WERI-Rb-1 (cell line): ENCODE measurements around the gene PIEZO2.

Source experiments
- DNase-seq: peaks from one replicate; pipeline ENCODE4 v3.0.0-alpha.2; 2020
- H3K27ac ChIP-seq: fragments of 250-450 bp; sonication (Bioruptor Pico); 2 replicates; pipeline ENCODE4 v1.5.1; 2020; ENCODE audit warnings: mild to moderate bottlenecking, moderate library complexity
- H3K27me3 ChIP-seq: fragments of 250-450 bp; sonication (Bioruptor Pico); 2 replicates; pipeline ENCODE4 v1.5.1; 2021; ENCODE audit warnings: mild to moderate bottlenecking, low read depth, moderate library complexity; ENCODE audit not compliant: insufficient read depth, severe bottlenecking
- H3K36me3 ChIP-seq: fragments of 250-450 bp; sonication (Bioruptor Pico); 2 replicates; pipeline ENCODE4 v1.5.1; 2020; ENCODE audit warnings: mild to moderate bottlenecking, moderate library complexity
- H3K4me3 ChIP-seq: 2 replicates; pipeline ENCODE4 v1.5.1; 2011; ENCODE audit warnings: low read depth, mild to moderate bottlenecking, control low read depth, low read length
- H3K9me3 ChIP-seq: fragments of 250-450 bp; sonication (Bioruptor Pico); 2 replicates; pipeline ENCODE4 v1.5.1; 2021; ENCODE audit warnings: mild to moderate bottlenecking, moderate library complexity; ENCODE audit not compliant: severe bottlenecking
- CTCF ChIP-seq: IDR thresholded peaks from 2 replicates; pipeline ENCODE4 v1.5.1; 2011; ENCODE audit warnings: low read depth, mild to moderate bottlenecking, control low read depth, inconsistent platforms, low read length

PIEZO2 gene

GRCh38 chr18:10838553-10838952, 310.8 kb downstream of the PIEZO2 start:
- Histone ChIP-seq H3K27ac (no peak overlapping the region), H3K9me3 (no peaks in the 10 kb centered on the region), H3K27me3 (peaks cover 3% of the 10 kb centered on the region), H3K4me3 (no peak overlapping the region), H3K36me3 (no peaks in the 10 kb centered on the region)
- DNase-seq = no peak
- no peak for TF ChIP-seq CTCF

GRCh38 chr18:10834128-10834815, 315.1 kb downstream of the PIEZO2 start:
- Histone ChIP-seq H3K4me3 (no peak overlapping the region), H3K27me3 (peaks cover 3% of the 10 kb centered on the region), H3K9me3 (no peaks in the 10 kb centered on the region), H3K36me3 (no peaks in the 10 kb centered on the region), H3K27ac (no peak overlapping the region)
- DNase-seq = no peak
- no peak for TF ChIP-seq CTCF

- Histone ChIP-seq H3K4me3 (no peak overlapping the region), H3K36me3 (no peaks in the 10 kb centered on the region), H3K9me3 (no peaks in the 10 kb centered on the region), H3K27me3 (peaks cover 3% of the 10 kb centered on the region), H3K27ac (no peak overlapping the region)
- TF ChIP-seq CTCF = no peak
- no peak for DNase-seq
Observed at GRCh38 chr18:10833656-10834055, 315.7 kb downstream of the PIEZO2 start.

GRCh38 chr18:10826400-10826799, 323.0 kb downstream of the PIEZO2 start:
- Histone ChIP-seq H3K27ac (no peak overlapping the region), H3K4me3 (no peak overlapping the region), H3K27me3 (peaks cover 8% of the 10 kb centered on the region), H3K36me3 (no peaks in the 10 kb centered on the region), H3K9me3 (no peaks in the 10 kb centered on the region)
- DNase-seq = no peak
- no peak for TF ChIP-seq CTCF

- no peak for TF ChIP-seq CTCF
- DNase-seq = no peak
- no peaks in the 10 kb centered on the region for H3K9me3 ChIP-seq
- H3K27ac ChIP-seq = no peak overlapping the region
- H3K4me3 ChIP-seq = no peak overlapping the region
- no peaks in the 10 kb centered on the region for H3K36me3 ChIP-seq
- H3K27me3 ChIP-seq = peaks cover 8% of the 10 kb centered on the region
Observed at GRCh38 chr18:10822456-10822855, 326.9 kb downstream of the PIEZO2 start.

- H3K4me3 ChIP-seq = no peak overlapping the region
- H3K9me3 ChIP-seq = no peaks in the 10 kb centered on the region
- H3K36me3 ChIP-seq = no peaks in the 10 kb centered on the region
- peaks cover 8% of the 10 kb centered on the region for H3K27me3 ChIP-seq
- no peak for TF ChIP-seq CTCF
- no peak for DNase-seq
- no peak overlapping the region for H3K27ac ChIP-seq
Observed at GRCh38 chr18:10820681-10821080, 328.7 kb downstream of the PIEZO2 start.
